Neural cell (in vitro differentiated cells): ENCODE measurements around the gene C1QTNF7. TPM values are rescaled to one million over a fixed set of nuclear protein-coding genes. Genes with fewer than 3 reads are reported as not detected.

ENCODE experiments used
- H2AFZ ChIP-seq: fragments of 200-600, 300-800 bp; sonication (generic), shearing (Covaris generic); 2 replicates; pipeline ENCODE4 v1.6.0; 2014; ENCODE audit warnings: low read depth, mild to moderate bottlenecking, antibody characterized with exemption, low read length, moderate library complexity
- H3F3A ChIP-seq: fragments of 200-600 bp; shearing (Covaris generic); 2 replicates; pipeline ENCODE4 v1.6.1; 2016; ENCODE audit warnings: mild to moderate bottlenecking, moderate library complexity, mixed read lengths, antibody characterized with exemption, low read length; ENCODE audit not compliant: insufficient read depth, poor library complexity, severe bottlenecking
- H3K27ac ChIP-seq: fragments of 200-600, 300-800 bp; sonication (generic), shearing (Covaris generic); 2 replicates; pipeline ENCODE4 v1.5.1; 2014; ENCODE audit warnings: mild to moderate bottlenecking, low read length, moderate library complexity
- H3K27me3 ChIP-seq: fragments of 300-800, 200-600 bp; sonication (generic), shearing (Covaris generic); 2 replicates; pipeline ENCODE4 v1.6.0; 2014; ENCODE audit warnings: mild to moderate bottlenecking, low read depth, low read length, moderate library complexity; ENCODE audit not compliant: insufficient read depth
- H3K36me3 ChIP-seq: fragments of 300-800, 200-600 bp; sonication (generic), shearing (Covaris generic); 2 replicates; pipeline ENCODE4 v1.5.1; 2014; ENCODE audit warnings: mild to moderate bottlenecking, antibody characterized with exemption, low read length, moderate library complexity; ENCODE audit not compliant: insufficient read depth
- H3K4me2 ChIP-seq: fragments of 300-800, 200-600 bp; sonication (generic), shearing (Covaris generic); 2 replicates; pipeline ENCODE4 v1.6.0; 2014; ENCODE audit warnings: mild to moderate bottlenecking, low read length
- H3K4me3 ChIP-seq: fragments of 300-800, 200-600 bp; sonication (generic), shearing (Covaris generic); 2 replicates; pipeline ENCODE4 v1.5.1; 2014; ENCODE audit warnings: mild to moderate bottlenecking, low read length, moderate library complexity
- H3K79me2 ChIP-seq: fragments of 200-600 bp; shearing (Covaris generic); replicated peaks from 2 replicates; pipeline ENCODE4 v1.6.0; 2014; ENCODE audit warnings: mild to moderate bottlenecking, low read length, moderate library complexity; ENCODE audit not compliant: insufficient read depth
- H3K9ac ChIP-seq: fragments of 300-800, 200-600 bp; sonication (generic), shearing (Covaris generic); 2 replicates; pipeline ENCODE4 v1.6.1; 2016; ENCODE audit warnings: mild to moderate bottlenecking, low read length, mixed read lengths
- H3K9me2 ChIP-seq: fragments of 200-600 bp; shearing (Covaris generic); 2 replicates; pipeline ENCODE4 v1.6.1; 2016; ENCODE audit warnings: mild to moderate bottlenecking, low read length, mixed read lengths; ENCODE audit not compliant: insufficient read depth
- H3K9me3 ChIP-seq: fragments of 200-600, 300-800 bp; sonication (generic), shearing (Covaris generic); 2 replicates; pipeline ENCODE4 v1.6.1; 2016; ENCODE audit warnings: mild to moderate bottlenecking, mixed run types, low read length, moderate library complexity, mixed read lengths
- H4K20me1 ChIP-seq: fragments of 200-600 bp; shearing (Covaris generic); 2 replicates; pipeline ENCODE4 v1.6.1; 2016; ENCODE audit warnings: mild to moderate bottlenecking, mixed run types; ENCODE audit not compliant: insufficient read depth
- CTCF ChIP-seq: fragments of 450-650 bp; IDR thresholded peaks from 2 replicates; pipeline ENCODE4 v1.5.1; 2014; ENCODE audit warnings: antibody characterized with exemption, mild to moderate bottlenecking, moderate library complexity; ENCODE audit not compliant: poor library complexity, severe bottlenecking
- EP300 ChIP-seq: fragments of 450-650 bp; conservative IDR thresholded peaks from 2 replicates; pipeline ENCODE4 v1.6.1; 2014; ENCODE audit warnings: antibody characterized with exemption, mild to moderate bottlenecking, moderate library complexity; ENCODE audit not compliant: poor library complexity, severe bottlenecking
- EZH2 ChIP-seq: fragments of 200-600, 300-800 bp; shearing (Covaris generic), sonication (generic); IDR thresholded peaks from 2 replicates; pipeline ENCODE4 v1.6.1; 2014; ENCODE audit warnings: antibody characterized with exemption, low read length, borderline replicate concordance, mild to moderate bottlenecking; ENCODE audit not compliant: insufficient read depth, poor library complexity, severe bottlenecking
- MXI1 ChIP-seq: fragments of 450-650 bp; conservative IDR thresholded peaks from 2 replicates; pipeline ENCODE4 v1.6.1; 2014; ENCODE audit warnings: antibody characterized with exemption, mild to moderate bottlenecking; ENCODE audit not compliant: poor library complexity, severe bottlenecking
- POLR2AphosphoS5 ChIP-seq: IDR thresholded peaks from 2 replicates; pipeline ENCODE4 v1.6.1; 2012
- RAD21 ChIP-seq: fragments of 450-650 bp; conservative IDR thresholded peaks from 2 replicates; pipeline ENCODE4 v1.6.1; 2014; ENCODE audit warnings: antibody characterized with exemption, mild to moderate bottlenecking, moderate library complexity
- REST ChIP-seq: IDR thresholded peaks from 2 replicates; pipeline ENCODE4 v1.6.1; 2012; ENCODE audit warnings: borderline replicate concordance
- SMC3 ChIP-seq: fragments of 450-650 bp; conservative IDR thresholded peaks from 2 replicates; pipeline ENCODE4 v1.6.1; 2014; ENCODE audit warnings: antibody characterized with exemption, mild to moderate bottlenecking, moderate library complexity; ENCODE audit not compliant: poor library complexity
- TAF1 ChIP-seq: IDR thresholded peaks from 2 replicates; pipeline ENCODE4 v1.6.1; 2012; ENCODE audit warnings: low read depth
- polyA plus RNA-seq: library from polyadenylated mRNA; depleted of rRNA; stranded (reverse); fragments of >200 nt; gene quantifications from 2 replicates; pipeline ENCODE4 v1.2.3, GENCODE V29; 2014
- small RNA-seq, 3 experiments: library from RNA; depleted of rRNA; stranded (forward); fragments of <200 nt; gene quantifications; one replicate each; pipeline ENCODE3, GENCODE V24; 2012

The C1QTNF7 gene
- polyA plus RNA-seq, 1 donor from 2014 or later = not detected

GRCh38 chr4:15495621-15496020 lies 67.8 kb downstream of the C1QTNF7 start:
- H3K9me2 ChIP-seq = no peaks in the 10 kb centered on the region
- no peak overlapping the region for H3K9ac ChIP-seq
- no peak for TF ChIP-seq MXI1
- TF ChIP-seq REST = no peak
- no peak for TF ChIP-seq POLR2AphosphoS5
- no peak for TF ChIP-seq CTCF
- no peak for TF ChIP-seq EZH2
- no peak for TF ChIP-seq TAF1
- TF ChIP-seq RAD21 = no peak
- TF ChIP-seq SMC3 = no peak
- TF ChIP-seq EP300 = no peak
- H3K4me3 ChIP-seq = no peak overlapping the region
- H4K20me1 ChIP-seq = no peaks in the 10 kb centered on the region
- H3K27ac ChIP-seq = no peak overlapping the region
- no peaks in the 10 kb centered on the region for H3K27me3 ChIP-seq
- H3K36me3 ChIP-seq = no peaks in the 10 kb centered on the region
- no peak overlapping the region for H3K4me2 ChIP-seq
- no peaks in the 10 kb centered on the region for H3K79me2 ChIP-seq
- H2AFZ ChIP-seq = no peak overlapping the region
- H3F3A ChIP-seq = no peaks in the 10 kb centered on the region
- H3K9me3 ChIP-seq = no peaks in the 10 kb centered on the region

Small RNA genes lying within 50 kb of the gene (small RNA-seq; reads per million reads assigned to genes)
- gene AC007016.1 = 0 reads per million in 3 experiments

Other genes starting within 250 kb of the C1QTNF7 start
- gene CC2D2A, start 41.8 kb downstream of the C1QTNF7 start, polyA plus RNA-seq = 8.6 and 10.7 TPM in 2 replicates
- gene FBXL5, start 227.3 kb downstream of the C1QTNF7 start, polyA plus RNA-seq = 67.3 and 70.6 TPM in 2 replicates